NCI-H1694 (cell line): ENCODE data around the gene CTBP1.

ENCODE experiments used
- DNase-seq: peaks from one replicate; lab custom pipeline; 2025; lab: John Stamatoyannopoulos, UW

The CTBP1 gene

GRCh38 chr4:1283711-1284110 lies 34.8 kb upstream of the CTBP1 start:
- no peak for DNase-seq

GRCh38 chr4:1279253-1279652 lies 30.3 kb upstream of the CTBP1 start:
- DNase-seq, result no peak

- no peak for DNase-seq
Observed at GRCh38 chr4:1277667-1278665, 29.0 kb upstream of the CTBP1 start.

- no peak for DNase-seq
Observed at GRCh38 chr4:1276984-1277383, 28.1 kb upstream of the CTBP1 start.

- DNase-seq, result no peak
Observed at GRCh38 chr4:1274871-1275270, 25.9 kb upstream of the CTBP1 start.

GRCh38 chr4:1271686-1272085 lies 22.8 kb upstream of the CTBP1 start:
- no peak for DNase-seq

- DNase-seq, result no peak
Observed at GRCh38 chr4:1269209-1269608, 20.3 kb upstream of the CTBP1 start.

GRCh38 chr4:1266881-1267763 lies 18.2 kb upstream of the CTBP1 start:
- no peak for DNase-seq

GRCh38 chr4:1265351-1265750 lies 16.4 kb upstream of the CTBP1 start:
- no peak for DNase-seq

- no peak for DNase-seq
Observed at GRCh38 chr4:1264942-1265341, 16.0 kb upstream of the CTBP1 start.

GRCh38 chr4:1261107-1261928 lies 12.4 kb upstream of the CTBP1 start:
- no peak for DNase-seq

GRCh38 chr4:1260418-1261106 lies 11.6 kb upstream of the CTBP1 start:
- DNase-seq, result no peak

- DNase-seq, result no peak
Observed at GRCh38 chr4:1259966-1260365, 11.0 kb upstream of the CTBP1 start.

- no peak for DNase-seq
Observed at GRCh38 chr4:1258457-1258856, 9.5 kb upstream of the CTBP1 start.

GRCh38 chr4:1255699-1256098 lies 6.8 kb upstream of the CTBP1 start:
- no peak for DNase-seq

GRCh38 chr4:1255151-1255550 lies 6.2 kb upstream of the CTBP1 start:
- no peak for DNase-seq

GRCh38 chr4:1253831-1254230 lies 4.9 kb upstream of the CTBP1 start:
- no peak for DNase-seq

- no peak for DNase-seq
Observed at GRCh38 chr4:1252928-1253492, 4.1 kb upstream of the CTBP1 start.

GRCh38 chr4:1251773-1252066 lies 2.8 kb upstream of the CTBP1 start:
- no peak for DNase-seq

GRCh38 chr4:1250921-1251772 lies 2.2 kb upstream of the CTBP1 start:
- no peak for DNase-seq

- DNase-seq, result no peak
Observed at GRCh38 chr4:1250527-1250812, 1.5 kb upstream of the CTBP1 start.
